Gastroesophageal sphincter (tissue), 4 donors: Measurements from ENCODE around the gene KLK6. TPM values are rescaled to one million over a fixed set of nuclear protein-coding genes. Genes with fewer than 3 reads are reported as not detected.
"Not testable (repeated sequence)": the region's sequence is repeated elsewhere in the genome, so short reads cannot be mapped to it uniquely, and the experiment has no call there.

ENCODE experiments used
- ATAC-seq: fragments of 150-250 bp; one replicate; pipeline ENCODE4 v1.9.1; 2016; ENCODE audit warnings: mild to moderate bottlenecking, moderate library complexity
- H3K27ac ChIP-seq, 4 donors: fragments of 200-600 bp; sonication (generic) in 3 of 4; 1 replicate in 3 of 4; 2 replicates in 1 of 4; pipeline ENCODE4 v1.5.1; 2016 to 2019
- H3K27me3 ChIP-seq: fragments of 200-600 bp; sonication (generic); one replicate; pipeline ENCODE4 v1.5.1; 2019
- H3K36me3 ChIP-seq, 2 donors: fragments of 200-600 bp; sonication (generic); one replicate each; pipeline ENCODE4 v1.5.1; 2019; ENCODE audit warnings: control low read depth in 1 of 2
- H3K4me1 ChIP-seq, 3 donors: fragments of 200-600 bp; sonication (generic); 1 replicate in 2 of 3; 2 replicates in 1 of 3; pipeline ENCODE4 v1.5.1; 2016 to 2019; ENCODE audit warnings: control low read depth in 2 of 3
- H3K4me3 ChIP-seq, 2 donors: fragments of 200-600 bp; sonication (generic); one replicate each; pipeline ENCODE4 v1.5.1; 2019; ENCODE audit warnings: mild to moderate bottlenecking in 1 of 2, moderate library complexity in 1 of 2
- H3K9me3 ChIP-seq, 3 donors: fragments of 200-600 bp; sonication (generic); one replicate each; pipeline ENCODE4 v1.5.1; 2017 to 2019; ENCODE audit warnings: control low read depth in 2 of 3
- EP300 ChIP-seq: sonication (generic); formaldehyde crosslinking; IDR thresholded peaks from one replicate; pipeline ENCODE4 v1.6.1; 2017; ENCODE audit warnings: antibody characterized with exemption, mild to moderate bottlenecking
- POLR2A ChIP-seq, 2 donors: fragments of 450-650 bp; IDR thresholded peaks; one replicate each; pipeline ENCODE4 v1.6.1; 2017; ENCODE audit warnings: antibody characterized with exemption in 2 of 2, mild to moderate bottlenecking in 2 of 2, moderate library complexity in 1 of 2
- POLR2AphosphoS5 ChIP-seq: sonication (generic); formaldehyde crosslinking; IDR thresholded peaks from one replicate; pipeline ENCODE4 v1.6.1; 2017; ENCODE audit warnings: antibody characterized with exemption
- WGBS, 2 donors: methylation state at CpG; one replicate each; pipeline ENCODE4 v1.1.5; 2018; ENCODE audit warnings: low coverage in 1 of 2; 5-methylcytosine and 5-hydroxymethylcytosine counted together
- total RNA-seq, 4 donors: library from RNA; depleted of rRNA; stranded (reverse); fragments of >200 nt; gene quantifications; one replicate each; pipeline ENCODE4 v1.1.0, GENCODE V29; 2016
- TF ChIP-seq, protein P1 (sequence below), 4 experiments: fragments of 200-600 bp in 2 of 4; fragments of 450-650 bp in 2 of 4; sonication (generic) in 1 of 4; IDR thresholded peaks; one replicate each; pipeline ENCODE4 v1.5.1; 2017 to 2019; ENCODE audit warnings: antibody characterized with exemption in 4 of 4, mild to moderate bottlenecking in 2 of 4, moderate library complexity in 2 of 4

KLK6 gene
- total RNA-seq, 4 donors from 2014 or later: 1.1 to 7.8 TPM; not detected in 2

DNA sequence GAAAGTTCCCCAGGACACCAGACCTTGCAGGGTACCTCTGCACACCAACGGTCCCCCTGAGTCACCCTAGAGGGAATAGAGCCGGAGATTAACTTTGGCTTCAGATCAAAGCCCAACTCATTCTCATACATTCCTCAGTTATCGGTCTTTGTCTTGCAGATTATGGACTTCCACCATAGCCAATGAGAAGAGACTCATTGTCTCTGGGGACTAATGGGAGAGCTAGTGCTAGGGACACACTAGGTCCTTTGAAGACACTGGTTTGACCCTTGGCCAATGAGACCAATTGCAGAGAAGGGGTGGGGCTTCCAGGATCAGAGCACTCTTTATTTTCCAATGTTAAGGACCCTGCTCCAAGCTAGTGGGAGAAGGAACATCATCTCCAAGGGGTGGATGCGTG is 8.2 kb upstream of the KLK6 start:
- TF ChIP-seq EP300 (no peak), POLR2A (IDR thresholded peaks at IDR 0.05) (no peak), POLR2AphosphoS5 (no peak)
- TF ChIP-seq, protein P1, sequence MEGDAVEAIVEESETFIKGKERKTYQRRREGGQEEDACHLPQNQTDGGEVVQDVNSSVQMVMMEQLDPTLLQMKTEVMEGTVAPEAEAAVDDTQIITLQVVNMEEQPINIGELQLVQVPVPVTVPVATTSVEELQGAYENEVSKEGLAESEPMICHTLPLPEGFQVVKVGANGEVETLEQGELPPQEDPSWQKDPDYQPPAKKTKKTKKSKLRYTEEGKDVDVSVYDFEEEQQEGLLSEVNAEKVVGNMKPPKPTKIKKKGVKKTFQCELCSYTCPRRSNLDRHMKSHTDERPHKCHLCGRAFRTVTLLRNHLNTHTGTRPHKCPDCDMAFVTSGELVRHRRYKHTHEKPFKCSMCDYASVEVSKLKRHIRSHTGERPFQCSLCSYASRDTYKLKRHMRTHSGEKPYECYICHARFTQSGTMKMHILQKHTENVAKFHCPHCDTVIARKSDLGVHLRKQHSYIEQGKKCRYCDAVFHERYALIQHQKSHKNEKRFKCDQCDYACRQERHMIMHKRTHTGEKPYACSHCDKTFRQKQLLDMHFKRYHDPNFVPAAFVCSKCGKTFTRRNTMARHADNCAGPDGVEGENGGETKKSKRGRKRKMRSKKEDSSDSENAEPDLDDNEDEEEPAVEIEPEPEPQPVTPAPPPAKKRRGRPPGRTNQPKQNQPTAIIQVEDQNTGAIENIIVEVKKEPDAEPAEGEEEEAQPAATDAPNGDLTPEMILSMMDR (IDR thresholded peaks at IDR 0.05): no peak
- 76% methylated on average over 2 of the region's 4 CpGs; no CpG with 5 or more reads in 1 of the 2 donors for WGBS, 2 donors
- H3K36me3 ChIP-seq: no peaks in the 10 kb centered on the region

DNA sequence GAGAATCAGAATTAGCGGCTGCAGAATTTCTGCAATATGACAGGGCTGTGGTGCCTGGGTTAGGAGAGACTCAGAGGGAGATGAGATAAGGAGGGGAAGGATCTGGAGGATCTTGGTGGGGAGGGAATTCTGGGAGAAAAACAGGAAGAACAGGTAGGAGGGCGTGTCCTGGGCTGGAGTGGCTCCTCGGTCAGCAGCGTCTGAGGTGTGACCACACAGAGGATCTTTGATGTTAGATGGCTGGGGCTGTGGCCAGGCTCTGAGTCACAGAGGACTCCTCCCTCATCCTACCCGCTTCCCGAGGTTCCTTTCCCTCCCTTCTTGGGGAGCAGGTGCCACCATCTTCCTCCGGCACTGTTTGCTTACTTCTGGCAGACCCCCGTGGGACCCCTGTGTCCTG is 6.4 kb upstream of the KLK6 start:
- no peak for ATAC-seq
- Histone ChIP-seq H3K9me3 (no peaks in the 10 kb centered on the region), H3K27me3 (peaks cover 94% of the 10 kb centered on the region), H3K4me1 (no peaks in the 10 kb centered on the region), H3K4me3 (no peak overlapping the region), H3K36me3 (no peaks in the 10 kb centered on the region), H3K27ac (no peak overlapping the region)
- 10 to 13% methylated on average over 8 of the region's 8 CpGs for WGBS, 2 donors
- TF ChIP-seq EP300: no peak
- no peak for TF ChIP-seq POLR2A (IDR thresholded peaks at IDR 0.05)
- no peak for TF ChIP-seq POLR2AphosphoS5
- TF ChIP-seq, protein P1 (IDR thresholded peaks at IDR 0.05): no peak

More for the DNA sequence above, 8.2 kb upstream of the KLK6 start:
- ATAC-seq: no peak
- Histone ChIP-seq H3K9me3 (no peaks in the 10 kb centered on the region), H3K27ac (no peak overlapping the region), H3K4me1 (no peaks in the 10 kb centered on the region), H3K27me3 (peaks cover 95% of the 10 kb centered on the region), H3K4me3 (no peak overlapping the region)

DNA sequence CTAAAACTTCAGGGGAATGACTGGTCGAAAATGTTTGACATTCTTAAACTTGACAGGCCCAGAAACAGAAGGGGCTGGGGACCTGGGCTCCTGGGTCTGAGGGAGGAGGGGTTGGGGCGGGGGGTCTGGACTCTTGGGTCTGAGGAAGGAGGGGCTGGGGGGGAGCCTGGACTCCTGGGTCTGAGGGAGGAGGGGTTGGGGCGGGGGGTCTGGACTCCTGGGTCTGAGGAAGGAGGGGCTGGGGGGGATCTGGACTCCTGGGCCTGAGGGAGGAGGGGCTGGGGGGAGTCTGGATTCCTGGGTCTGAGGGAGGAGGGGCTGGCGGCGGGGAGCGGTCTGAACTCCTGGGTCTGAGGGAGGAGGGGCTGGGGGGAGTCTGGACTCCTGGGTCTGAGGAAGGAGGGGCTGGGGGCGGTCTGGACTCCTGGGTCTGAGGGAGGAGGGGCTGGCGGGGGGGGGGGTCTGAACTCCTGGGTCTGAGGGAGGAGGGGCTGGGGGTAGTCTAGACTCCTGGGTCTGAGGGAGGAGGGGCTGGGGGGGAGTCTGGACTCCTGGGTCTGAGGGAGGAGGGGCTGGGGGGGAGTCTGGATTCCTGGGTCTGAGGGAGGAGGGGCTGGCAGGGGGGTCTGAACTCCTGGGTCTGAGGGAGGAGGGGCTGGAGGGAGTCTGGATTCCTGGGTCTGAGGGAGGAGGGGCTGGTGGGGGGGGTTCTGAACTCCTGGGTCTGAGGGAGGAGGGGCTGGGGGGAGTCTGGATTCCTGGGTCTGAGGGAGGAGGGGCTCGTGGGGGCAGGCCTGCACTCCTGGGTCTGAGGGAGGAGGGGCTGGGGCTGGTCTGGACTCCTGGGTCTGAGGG is 5.5 kb upstream of the KLK6 start:
- peaks cover 92% of the 10 kb centered on the region for H3K27me3 ChIP-seq
- H3K4me1 ChIP-seq: no peaks in the 10 kb centered on the region
- ATAC-seq: no peak
- no peaks in the 10 kb centered on the region for H3K9me3 ChIP-seq
- H3K27ac ChIP-seq: no peak overlapping the region
- H3K36me3 ChIP-seq: no peaks in the 10 kb centered on the region
- 38% methylated on average over 1 of the region's 9 CpGs; no CpG with 5 or more reads in 1 of the 2 donors for WGBS, 2 donors
- H3K4me3 ChIP-seq: no peak overlapping the region
- TF ChIP-seq, protein P1 (IDR thresholded peaks at IDR 0.05): no peak
- TF ChIP-seq POLR2AphosphoS5: no peak
- TF ChIP-seq POLR2A (IDR thresholded peaks at IDR 0.05): no peak
- TF ChIP-seq EP300: no peak

DNA sequence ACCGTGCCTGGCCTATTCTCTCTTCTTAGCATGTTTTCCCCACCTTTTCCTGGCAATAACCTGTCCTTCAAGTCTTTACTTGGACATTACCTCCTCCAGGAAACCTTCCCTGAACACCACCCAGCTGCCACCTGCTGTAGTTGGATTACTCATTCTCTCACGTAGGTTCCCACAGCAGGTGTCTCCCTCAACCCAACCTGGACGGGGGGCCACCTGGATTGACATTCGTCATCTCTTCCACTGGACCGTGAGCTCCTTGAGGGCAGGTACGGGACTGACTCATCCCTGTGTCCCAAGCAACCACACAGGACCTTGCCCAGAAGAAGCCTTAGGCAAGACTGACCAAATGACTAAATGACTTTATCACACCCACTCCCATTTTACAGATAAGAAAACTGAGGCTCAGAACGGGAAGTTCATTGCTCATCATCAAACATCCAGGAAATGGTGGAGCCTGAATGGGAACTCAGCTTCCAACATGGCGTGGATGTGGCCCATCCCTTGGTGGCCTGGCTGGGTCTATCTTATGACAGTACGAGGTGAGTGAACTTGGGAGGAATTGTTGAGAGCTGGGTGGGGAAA is 3.5 kb upstream of the KLK6 start:
- Histone ChIP-seq H3K9me3 (no peaks in the 10 kb centered on the region), H3K27ac (no peak overlapping the region), H3K36me3 (no peaks in the 10 kb centered on the region), H3K4me3 (no peak overlapping the region), H3K27me3 (peaks cover 92% of the 10 kb centered on the region), H3K4me1 (no peaks in the 10 kb centered on the region)
- no peak for ATAC-seq
- TF ChIP-seq EP300: no peak
- no peak for TF ChIP-seq POLR2AphosphoS5
- TF ChIP-seq POLR2A (IDR thresholded peaks at IDR 0.05): no peak
- WGBS, 2 donors: 58 to 87% methylated on average over 3 to 5 of the region's 9 CpGs

DNA sequence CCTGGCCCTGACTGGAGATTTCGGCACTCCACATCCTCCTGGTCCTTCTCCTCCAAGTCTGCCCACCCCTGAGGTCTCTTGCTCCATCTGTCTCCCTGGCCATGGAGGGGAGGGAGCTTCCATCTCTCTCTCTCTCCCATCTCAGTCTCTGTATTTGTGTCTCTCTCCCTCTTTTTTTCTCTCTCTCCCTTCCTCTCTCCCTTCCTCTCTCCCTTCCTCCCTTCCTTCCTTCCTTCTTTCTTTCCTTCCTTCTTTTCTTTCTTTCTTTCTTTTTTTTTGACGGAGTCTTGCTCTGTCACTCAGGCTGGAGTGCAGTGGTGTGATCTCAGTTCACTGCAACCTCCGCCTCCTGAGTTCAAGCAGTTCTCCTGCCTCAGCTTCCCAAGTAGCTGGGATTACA is 419 bp upstream of the KLK6 start:
- peaks cover 94% of the 10 kb centered on the region for H3K27me3 ChIP-seq
- WGBS, 2 donors: 78% methylated on average over 2 of the region's 3 CpGs; no CpG with 5 or more reads in 1 of the 2 donors
- not testable (repeated sequence) for ATAC-seq, H3K9me3 ChIP-seq, H3K36me3 ChIP-seq, H3K4me1 ChIP-seq, H3K27ac ChIP-seq, H3K4me3 ChIP-seq
